GM19468 (cell line): ENCODE data around the gene SDSL.

Experiments
- ATAC-seq: cut with Tn5 transposase; IDR thresholded peaks from one replicate; pipeline ENCODE4 v1.9.1; 2021; ENCODE audit warnings: mild to moderate bottlenecking, moderate library complexity, moderate number of reproducible peaks; ENCODE audit not compliant: unreplicated experiment; ENCODE audit errors: extremely low read depth

Gene SDSL

DNA sequence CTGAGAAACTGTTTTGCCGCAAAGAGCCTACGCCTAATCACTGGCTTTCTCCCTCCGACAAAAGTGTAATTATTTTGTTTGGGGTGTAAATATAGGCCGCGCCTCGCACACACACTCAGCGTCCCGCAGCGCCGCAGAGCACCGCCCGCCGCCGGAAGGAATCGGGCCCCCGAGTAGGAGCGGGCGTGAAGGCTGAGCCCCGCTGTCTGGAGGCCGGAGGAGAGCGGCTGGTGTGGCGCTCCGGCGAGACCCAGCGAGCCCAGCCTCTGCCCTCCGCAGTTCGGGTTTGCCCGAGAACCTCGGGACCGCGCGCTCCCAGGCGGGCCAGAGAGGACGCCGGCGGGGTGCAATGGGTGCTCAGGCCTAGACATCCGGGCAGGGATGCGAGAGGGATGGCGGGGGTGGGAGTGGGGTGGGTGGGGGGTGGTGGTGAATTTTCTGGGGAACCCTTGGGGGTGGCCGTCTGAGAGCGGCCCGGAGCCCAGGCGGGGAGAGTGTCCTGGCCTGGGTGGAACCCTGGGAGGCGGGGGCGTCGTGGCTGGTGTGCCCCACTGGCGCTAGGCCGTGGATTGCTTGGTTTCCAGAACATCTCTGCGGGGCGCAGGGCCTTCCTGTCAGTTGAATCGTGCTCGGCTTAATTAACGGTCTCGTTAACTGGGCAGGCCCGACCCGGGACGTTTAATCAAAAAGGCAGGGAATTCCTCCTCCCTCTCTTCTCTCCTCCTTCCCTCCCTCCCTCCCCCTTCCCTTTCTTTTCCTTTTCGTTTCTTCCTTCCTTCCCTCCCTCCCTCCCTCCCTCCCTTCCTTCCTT, 54.2 kb downstream of the SDSL start:
- ATAC-seq, result no peak

DNA sequence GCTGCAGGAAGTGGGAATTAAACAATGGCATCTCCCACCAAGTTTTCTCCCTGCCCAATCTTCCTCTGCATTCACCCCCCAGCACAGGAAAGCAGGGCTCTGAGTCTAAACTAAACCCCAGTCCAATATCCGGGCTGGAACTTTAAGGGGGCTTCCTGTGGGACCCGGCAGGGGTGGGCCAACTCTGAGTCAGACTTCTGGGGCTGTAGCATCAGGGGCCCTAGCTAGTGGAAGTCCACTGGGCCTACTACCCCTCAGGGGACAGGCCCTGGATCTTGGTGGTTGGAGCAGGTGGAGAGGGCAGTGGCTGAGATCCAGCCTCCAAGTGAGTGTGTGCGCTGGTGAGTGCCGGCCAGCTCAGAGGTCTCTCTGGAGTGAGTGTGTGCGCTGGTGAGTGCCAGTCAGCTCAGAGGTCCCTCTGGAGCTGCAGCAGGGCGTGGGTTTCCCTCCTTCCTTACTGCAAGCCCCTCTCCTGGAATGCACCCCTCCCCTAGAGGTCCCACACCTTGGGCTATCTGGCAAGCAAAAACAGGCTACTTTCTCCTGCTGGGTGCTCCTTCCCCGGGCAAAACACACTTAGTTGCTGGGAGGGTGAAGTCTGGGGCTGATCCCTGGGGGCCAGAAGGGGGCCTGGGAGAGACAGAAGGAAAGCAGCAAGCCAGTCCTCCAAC, 55.1 kb downstream of the SDSL start:
- ATAC-seq, result no peak

GRCh38 chr12:113477842-113478215, 55.6 kb downstream of the SDSL start:
- no peak for ATAC-seq

DNA sequence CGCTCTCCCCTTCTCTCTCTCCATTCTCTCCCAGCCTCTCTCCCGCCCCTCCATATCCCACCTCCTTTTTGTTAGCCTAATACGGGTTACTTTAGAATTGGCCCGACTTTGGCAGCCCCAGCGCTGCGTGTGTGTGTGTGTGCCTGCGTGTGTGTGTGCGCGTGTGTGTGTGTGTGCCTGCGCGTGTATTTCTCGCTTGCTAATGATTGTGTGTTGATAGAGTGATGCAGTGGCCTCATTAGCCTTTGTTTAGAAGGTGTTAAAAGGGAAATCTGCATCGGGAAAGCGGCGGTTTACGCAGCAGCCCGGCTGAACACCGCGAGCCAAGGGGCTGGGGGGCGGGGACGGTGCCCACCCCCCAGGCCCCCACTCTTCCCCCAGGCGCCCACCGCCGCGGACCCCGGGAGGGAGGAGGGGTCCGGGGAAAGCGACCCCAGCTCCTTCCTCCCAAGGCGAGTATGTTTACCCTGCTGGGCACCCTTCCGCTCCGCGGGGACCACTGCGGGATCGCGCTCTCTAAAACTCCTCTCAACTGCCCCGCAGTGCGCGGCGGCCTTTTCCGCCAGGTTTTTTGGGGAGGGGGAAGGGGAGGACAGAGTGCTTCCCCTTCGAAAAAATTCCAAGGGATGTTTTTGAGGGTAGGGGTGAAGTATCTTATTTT, 56.3 kb downstream of the SDSL start:
- ATAC-seq, result no peak

DNA sequence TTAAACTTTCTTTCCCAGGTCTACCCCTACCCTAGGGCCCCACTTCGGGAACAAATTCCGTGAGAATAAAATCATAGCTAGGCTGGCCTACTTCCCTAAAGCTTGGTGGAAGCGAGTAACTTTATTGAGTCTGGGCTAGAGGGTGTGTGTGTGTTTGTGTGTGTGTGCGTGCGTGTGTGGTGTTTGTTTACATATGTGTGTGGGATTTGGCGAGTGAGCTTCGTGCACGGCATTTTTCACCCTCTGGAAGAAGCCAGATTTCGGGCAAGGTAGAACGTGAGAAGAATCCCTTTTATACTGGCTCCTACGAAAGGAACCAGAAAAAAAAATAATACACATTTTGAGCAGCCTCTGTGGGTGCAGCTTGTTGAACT, 57.0 kb downstream of the SDSL start:
- ATAC-seq, result no peak

DNA sequence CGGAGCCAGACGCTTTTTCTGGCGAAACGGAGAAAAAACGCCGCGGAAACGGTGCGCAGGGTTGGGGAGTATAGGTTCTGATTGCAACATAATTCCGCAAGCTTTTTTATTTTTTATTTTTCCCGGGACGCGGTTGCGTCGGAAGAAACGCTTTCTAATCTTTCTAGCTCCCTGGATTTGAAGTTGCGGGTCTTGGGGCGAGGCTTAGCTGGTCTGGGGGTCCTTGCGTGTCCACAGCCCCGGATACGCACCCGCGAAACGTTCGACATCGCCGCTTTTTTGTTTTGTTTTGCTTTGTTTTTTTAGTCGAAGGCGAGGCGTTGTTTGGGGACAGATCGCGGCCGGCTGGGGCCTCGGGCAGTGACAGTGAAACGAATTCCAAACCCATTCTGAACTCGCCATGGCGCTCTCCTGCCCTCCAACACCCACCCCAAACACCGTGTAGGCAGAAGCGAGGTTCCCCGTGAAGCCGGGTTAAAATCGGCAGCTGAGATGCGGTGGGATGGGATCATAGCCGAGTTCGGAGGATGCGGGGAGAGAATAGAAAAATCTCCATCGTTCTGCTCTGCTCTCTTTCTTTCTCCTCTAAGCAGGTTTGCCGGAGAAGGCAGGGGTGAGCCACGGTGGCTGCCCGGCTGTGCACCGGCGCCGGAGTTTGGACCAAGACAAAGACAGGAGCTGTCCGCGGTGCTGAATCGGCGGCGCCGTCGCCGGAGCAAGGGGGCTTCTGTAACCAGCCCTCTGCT, 57.6 kb downstream of the SDSL start:
- ATAC-seq, result no peak

- no peak for ATAC-seq
Observed at GRCh38 chr12:113480336-113480971, 58.3 kb downstream of the SDSL start.

DNA sequence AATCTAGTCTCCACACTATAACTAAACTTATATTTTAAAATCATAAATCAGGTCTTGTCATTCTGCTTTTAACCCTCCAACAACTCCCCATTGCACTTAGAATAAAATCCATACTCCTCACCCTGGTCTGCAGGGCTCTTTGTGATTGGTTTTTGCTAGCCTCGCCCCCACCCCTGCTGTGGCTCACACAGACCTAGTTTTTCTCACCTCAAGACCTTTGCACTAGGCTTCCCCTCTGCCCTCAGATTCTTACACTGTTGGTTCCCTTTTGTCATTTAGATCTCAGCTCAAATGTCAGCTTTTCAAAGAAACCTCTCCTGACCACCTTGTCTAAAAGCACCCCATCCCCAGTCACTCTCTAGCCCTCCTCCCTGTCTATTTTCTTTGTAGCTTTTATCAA, 60.2 kb downstream of the SDSL start:
- no peak for ATAC-seq

DNA sequence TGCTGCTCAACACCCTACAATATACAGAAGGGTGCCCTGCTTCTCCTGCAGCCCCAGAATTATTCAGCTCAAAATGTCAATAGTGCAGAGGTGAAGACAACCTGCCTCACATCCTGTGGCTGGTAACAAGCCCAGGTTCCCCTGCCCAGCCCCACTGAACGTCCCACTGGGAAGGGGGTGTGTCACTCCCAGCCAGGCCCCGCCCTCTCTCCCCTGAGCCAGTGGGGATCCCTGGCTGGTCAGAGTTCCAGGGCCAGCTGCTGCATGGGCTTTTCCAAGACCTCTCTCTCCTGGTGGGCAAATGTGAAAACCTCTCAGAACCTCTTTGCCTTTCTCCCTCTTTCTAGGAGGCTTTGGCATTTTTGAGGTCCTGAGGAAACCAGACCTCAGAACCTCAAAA, 63.1 kb downstream of the SDSL start:
- no peak for ATAC-seq

- no peak for ATAC-seq
Observed at GRCh38 chr12:113486722-113487121, 64.5 kb downstream of the SDSL start.
